Transverse colon (tissue), 4 donors: Measurements from ENCODE around the gene MBD5. TPM values are rescaled to one million over a fixed set of nuclear protein-coding genes. Genes with fewer than 3 reads are reported as not detected.
"Not testable (repeated sequence)": the region's sequence is repeated elsewhere in the genome, so short reads cannot be mapped to it uniquely, and the experiment has no call there.

Source experiments
- DNase-seq: peaks from one replicate; pipeline ENCODE4 v3.0.0-alpha.2; 2019
- H3K27ac ChIP-seq, 4 donors: fragments of 200-600 bp; sonication (generic); 2 replicates each; pipeline ENCODE4 v1.5.1; 2016 to 2018; ENCODE audit warnings: inconsistent platforms in 4 of 4
- H3K27me3 ChIP-seq: fragments of 200-600 bp; sonication (generic); 2 replicates; pipeline ENCODE4 v1.5.1; 2017; ENCODE audit warnings: inconsistent platforms
- H3K36me3 ChIP-seq, 4 donors: fragments of 200-600 bp; sonication (generic); 2 replicates each; pipeline ENCODE4 v1.5.1; 2017 to 2019; ENCODE audit warnings: inconsistent platforms in 4 of 4
- H3K4me1 ChIP-seq, 4 donors: fragments of 200-600 bp; sonication (generic); 2 replicates each; pipeline ENCODE4 v1.5.1; 2017 to 2020; ENCODE audit warnings: inconsistent platforms in 4 of 4
- H3K4me3 ChIP-seq, 4 donors: fragments of 200-600 bp; sonication (generic); 1 replicate in 1 of 4; 2 replicates in 3 of 4; pipeline versions ENCODE4 v1.5.1 to v1.6.1; 2017 to 2019; ENCODE audit warnings: inconsistent platforms in 4 of 4
- H3K9me3 ChIP-seq, 2 donors: fragments of 200-600 bp; sonication (generic); 2 replicates each; pipeline ENCODE4 v1.5.1; 2017 to 2019; ENCODE audit warnings: inconsistent platforms in 2 of 2
- CTCF ChIP-seq, 5 experiments: fragments of 200-600 bp in 3 of 5; fragments of 450-650 bp in 2 of 5; sonication (generic) in 3 of 5; IDR thresholded peaks; 1 replicate in 2 of 5; 2 replicates in 3 of 5; pipeline ENCODE4 v1.5.1; 2016 to 2017; ENCODE audit warnings: antibody characterized with exemption in 5 of 5, inconsistent platforms in 3 of 5, mild to moderate bottlenecking in 2 of 5, moderate library complexity in 1 of 5
- EP300 ChIP-seq: sonication (generic); formaldehyde crosslinking; IDR thresholded peaks from one replicate; pipeline ENCODE4 v1.6.1; 2017; ENCODE audit warnings: antibody characterized with exemption, low read depth
- POLR2A ChIP-seq: fragments of 450-650 bp; IDR thresholded peaks from one replicate; pipeline ENCODE4 v1.6.1; 2016; ENCODE audit warnings: antibody characterized with exemption, mild to moderate bottlenecking, moderate library complexity
- POLR2AphosphoS5 ChIP-seq, 3 donors: sonication (generic); formaldehyde crosslinking; IDR thresholded peaks; one replicate each; pipeline ENCODE4 v1.6.1; 2016; ENCODE audit warnings: antibody characterized with exemption in 3 of 3
- WGBS, 2 donors: methylation state at CpG; one replicate each; pipeline ENCODE4 v1.1.5; 2018; ENCODE audit warnings: low coverage in 1 of 2; 5-methylcytosine and 5-hydroxymethylcytosine counted together
- in situ Hi-C, 4 donors: fragments of 200-750 bp; cut with MboI; loops; one replicate each; pipeline versions ENCODE4 v1.15.0 to v1.15.1; 2017; ENCODE audit warnings: low sequenced_read_pairs in 3 of 4, low pct_ligation_motif_present in 1 of 4, low pct_unique_long_range_greater_than_20kb in 1 of 4
- intact Hi-C: fragments of 100-400 bp; cut with DNase I; formaldehyde crosslinking; loops from one replicate; pipeline ENCODE4 v1.15.1; 2023; ENCODE audit warnings: low total_unique reads
- total RNA-seq, 4 donors: library from RNA; depleted of rRNA; stranded (reverse); fragments of >200 nt; gene quantifications; one replicate each; pipeline ENCODE4 v1.1.0, GENCODE V29; 2016

MBD5 gene
- total RNA-seq, 4 donors from 2014 or later = 29.9 to 67.3 (median 52.6) TPM

GRCh38 chr2:147989102-147989501 lies 31.8 kb upstream of the MBD5 start:
- intact Hi-C loops = no loop called here
- Histone ChIP-seq H3K4me3 (no peak overlapping the region), H3K36me3 (no peaks in the 10 kb centered on the region), H3K27me3 (no peaks in the 10 kb centered on the region), H3K27ac (no peak overlapping the region), H3K4me1 (no peaks in the 10 kb centered on the region), H3K9me3 (no peaks in the 10 kb centered on the region)
- WGBS, 2 donors = 93 to 100% methylated on average over 1 to 3 of the region's 3 CpGs
- no peak for DNase-seq
- TF ChIP-seq CTCF (IDR thresholded peaks at IDR 0.05) = no peak
- in situ Hi-C loops = loop anchor here in 3 of 4 donors (10.0 to 25.0 kb wide), 2 partner anchors 216 to 523 kb away; no protein-coding TSS in a partner anchor

- Histone ChIP-seq H3K4me3 (no peak overlapping the region), H3K27ac (no peak overlapping the region), H3K4me1 (no peaks in the 10 kb centered on the region), H3K9me3 (no peaks in the 10 kb centered on the region), H3K36me3 (no peaks in the 10 kb centered on the region), H3K27me3 (no peaks in the 10 kb centered on the region)
- TF ChIP-seq POLR2AphosphoS5 (IDR thresholded peaks at IDR 0.05) = no peak
- peak; percentile 44 to 59 (median 46) for TF ChIP-seq CTCF (IDR thresholded peaks at IDR 0.05)
- intact Hi-C loops = no loop called here
- DNase-seq = no peak
- in situ Hi-C loops = loop anchor here in 3 of 4 donors (10.0 to 25.0 kb wide), 2 partner anchors 215 to 522 kb away; no protein-coding TSS in a partner anchor
- 59 to 65% methylated on average over 4 of the region's 4 CpGs for WGBS, 2 donors
Observed at GRCh38 chr2:147989809-147990403, 31.0 kb upstream of the MBD5 start.

GRCh38 chr2:147994965-147995364 lies 25.9 kb upstream of the MBD5 start:
- intact Hi-C loops, H3K9me3 ChIP-seq, H3K4me1 ChIP-seq, DNase-seq, H3K4me3 ChIP-seq, H3K27me3 ChIP-seq, H3K27ac ChIP-seq, H3K36me3 ChIP-seq: not testable (repeated sequence)
- in situ Hi-C loops = loop anchor here in 3 of 4 donors (25.0 kb wide), 1 partner anchor 517 kb away; no protein-coding TSS in a partner anchor
- WGBS, 2 donors = 96 to 100% methylated on average over 2 to 7 of the region's 7 CpGs

- H3K4me3 ChIP-seq = no peak overlapping the region
- no peaks in the 10 kb centered on the region for H3K27me3 ChIP-seq
- in situ Hi-C loops (loop anchor here in 3 of 4 donors (25.0 kb wide), 1 partner anchor 515 kb away; no protein-coding TSS in a partner anchor), intact Hi-C loops (no loop called here)
- no peaks in the 10 kb centered on the region for H3K9me3 ChIP-seq
- no peak for DNase-seq
- TF ChIP-seq EP300 = no peak
- no peak for TF ChIP-seq CTCF (IDR thresholded peaks at IDR 0.05)
- TF ChIP-seq POLR2A = no peak
- TF ChIP-seq POLR2AphosphoS5 (IDR thresholded peaks at IDR 0.05) = no peak
- peaks cover 0 to 4% (median 0%) of the 10 kb centered on the region in 4 donors for H3K4me1 ChIP-seq
- H3K36me3 ChIP-seq = no peaks in the 10 kb centered on the region
- no peak overlapping the region for H3K27ac ChIP-seq
Observed at GRCh38 chr2:147996828-147997227, 24.1 kb upstream of the MBD5 start.

GRCh38 chr2:147998203-147998602 lies 22.7 kb upstream of the MBD5 start:
- in situ Hi-C loops = loop anchor here in 3 of 4 donors (25.0 kb wide), 1 partner anchor 514 kb away; no protein-coding TSS in a partner anchor
- Histone ChIP-seq H3K27ac (no peak overlapping the region), H3K4me1 (peaks cover 0 to 4% (median 0%) of the 10 kb centered on the region in 4 donors), H3K27me3 (no peaks in the 10 kb centered on the region), H3K9me3 (peaks cover 0 to 3% of the 10 kb centered on the region in 2 donors), H3K36me3 (no peaks in the 10 kb centered on the region), H3K4me3 (no peak overlapping the region)
- intact Hi-C loops = no loop called here
- 73 to 79% methylated on average over 3 to 4 of the region's 4 CpGs for WGBS, 2 donors
- no peak for DNase-seq
- TF ChIP-seq CTCF (IDR thresholded peaks at IDR 0.05) (no peak), POLR2AphosphoS5 (IDR thresholded peaks at IDR 0.05) (no peak), EP300 (no peak), POLR2A (no peak)
